Left renal cortex interstitium (tissue), 4 donors: ENCODE results near the gene INPP4A. TPM values are rescaled to one million over a fixed set of nuclear protein-coding genes. Genes with fewer than 3 reads are reported as not detected.

Experiments used
- DNase-seq, 4 donors: peaks; one replicate each; pipeline ENCODE4 v3.0.0-alpha.2; 2013; ENCODE audit warnings: low read depth in 4 of 4, low spot score in 2 of 4, missing footprints in 1 of 4
- polyA plus RNA-seq, 4 donors: library from polyadenylated mRNA; unstranded; fragments of 120-200 nt; gene quantifications; one replicate each; pipeline ENCODE4 v1.2.1, GENCODE V29; 2013; ENCODE audit not compliant: insufficient read length in 4 of 4

Gene INPP4A
- polyA plus RNA-seq, 4 donors = 17.4 to 27.6 (median 20.5) TPM

- DNase-seq = no peak
Measured at GRCh38 chr2:98473995-98474780, 29.5 kb downstream of the INPP4A start.

DNA sequence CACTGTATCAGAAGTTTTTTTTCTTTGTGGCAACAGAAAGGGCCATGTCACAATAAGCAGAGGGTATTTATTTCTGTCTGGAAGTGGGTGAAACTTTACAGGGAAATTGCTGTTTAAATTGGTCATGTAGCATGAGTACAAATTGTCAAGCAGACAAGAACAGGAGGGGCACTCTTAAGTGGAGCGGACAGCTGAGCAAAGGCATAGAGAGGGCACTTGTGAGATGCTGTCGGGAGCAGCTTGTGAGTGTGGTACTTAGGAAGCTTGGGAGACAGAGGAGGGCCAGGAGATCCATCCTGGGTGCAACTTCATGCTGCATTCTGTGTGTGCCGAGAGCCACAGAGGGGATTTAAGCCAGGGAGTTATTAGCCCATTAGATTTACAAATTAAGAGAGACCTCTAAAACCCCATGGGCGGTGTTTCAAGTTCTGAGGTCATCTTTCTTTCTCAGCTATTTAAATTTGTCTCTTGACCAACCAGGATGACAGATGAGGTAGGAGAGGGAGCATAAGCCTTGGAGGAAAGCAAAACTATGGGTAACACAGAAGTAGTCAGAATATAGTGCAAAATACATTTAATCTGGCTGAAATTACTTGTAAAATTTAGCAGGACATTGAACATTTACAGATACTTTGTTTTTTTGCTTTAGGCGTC lies 30.4 kb downstream of the INPP4A start:
- no peak for DNase-seq

DNA sequence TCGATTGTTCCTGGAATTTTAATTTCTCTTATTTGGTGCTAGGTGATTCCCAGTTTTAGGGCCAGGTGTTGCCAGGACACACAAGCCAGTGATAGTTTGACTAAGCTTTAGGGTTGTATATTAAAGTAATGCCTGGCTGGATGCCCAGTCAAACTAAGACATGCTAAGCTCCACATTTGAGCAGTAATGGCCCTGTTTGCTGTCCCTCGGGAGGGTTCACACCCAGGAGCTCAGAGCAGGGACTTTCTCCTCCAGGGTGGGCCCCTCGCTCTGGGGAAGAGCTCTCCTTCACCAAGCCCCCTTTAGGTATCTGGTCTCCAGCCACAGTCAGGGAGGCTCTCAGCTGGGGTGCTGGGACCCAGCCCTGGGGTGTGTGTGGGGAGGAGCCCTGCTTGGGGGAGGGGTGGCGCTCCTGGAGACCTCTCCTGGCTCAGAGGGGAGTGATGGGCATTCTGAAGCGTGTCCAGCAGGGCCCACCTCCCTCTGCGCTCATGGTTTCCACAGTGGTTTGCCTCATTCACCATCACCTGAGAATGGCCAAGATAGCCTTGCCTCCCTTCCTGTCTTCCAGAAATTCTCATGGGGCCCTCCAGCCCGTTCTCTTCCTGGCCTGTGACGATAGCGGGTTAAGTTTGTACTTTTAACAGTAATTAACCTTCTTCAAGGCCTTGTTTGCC lies 31.7 kb downstream of the INPP4A start:
- no peak for DNase-seq

DNA sequence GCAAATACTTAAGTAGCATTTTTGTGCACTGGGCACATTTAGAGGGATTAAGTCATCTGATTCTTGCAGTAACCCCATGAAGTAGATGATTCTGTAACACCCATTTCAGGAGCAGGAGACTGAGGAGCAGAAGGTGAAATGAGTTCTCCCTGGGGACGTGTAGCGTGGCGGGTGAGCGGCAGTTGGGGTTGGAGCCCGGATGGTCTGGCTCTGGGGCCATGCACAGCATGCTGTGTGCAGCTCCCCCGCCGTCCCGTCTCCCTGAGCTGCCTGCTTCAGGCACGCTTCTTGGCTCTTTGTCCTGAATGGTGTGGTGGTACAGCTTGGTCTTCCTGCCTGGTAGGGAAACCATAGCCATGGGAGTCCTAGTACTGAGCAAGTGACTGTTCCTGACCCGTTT lies 32.4 kb downstream of the INPP4A start:
- no peak for DNase-seq

GRCh38 chr2:98477506-98477905 lies 32.8 kb downstream of the INPP4A start:
- no peak for DNase-seq

- DNase-seq = no peak
Measured at GRCh38 chr2:98478088-98478551, 33.5 kb downstream of the INPP4A start.

GRCh38 chr2:98478907-98479306 lies 34.2 kb downstream of the INPP4A start:
- no peak for DNase-seq

DNA sequence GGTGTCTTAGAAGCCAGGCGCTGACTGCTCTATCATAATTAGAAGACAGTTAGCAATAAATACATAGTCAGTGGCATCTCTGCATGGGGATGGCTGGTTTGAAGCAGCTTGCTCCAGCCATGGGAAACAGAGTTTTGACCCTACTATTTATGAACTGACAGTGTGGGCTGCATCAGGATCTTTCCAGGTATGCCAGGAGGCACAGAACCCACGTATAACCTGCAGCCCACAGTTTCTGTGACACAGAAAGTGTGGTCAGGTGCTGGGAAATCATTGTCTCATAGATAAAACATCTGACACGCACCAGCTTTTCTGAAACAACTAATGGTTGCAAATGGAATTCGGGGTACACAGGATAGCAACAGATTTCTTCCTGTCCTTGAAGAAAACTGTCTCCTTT lies 34.7 kb downstream of the INPP4A start:
- no peak for DNase-seq

DNA sequence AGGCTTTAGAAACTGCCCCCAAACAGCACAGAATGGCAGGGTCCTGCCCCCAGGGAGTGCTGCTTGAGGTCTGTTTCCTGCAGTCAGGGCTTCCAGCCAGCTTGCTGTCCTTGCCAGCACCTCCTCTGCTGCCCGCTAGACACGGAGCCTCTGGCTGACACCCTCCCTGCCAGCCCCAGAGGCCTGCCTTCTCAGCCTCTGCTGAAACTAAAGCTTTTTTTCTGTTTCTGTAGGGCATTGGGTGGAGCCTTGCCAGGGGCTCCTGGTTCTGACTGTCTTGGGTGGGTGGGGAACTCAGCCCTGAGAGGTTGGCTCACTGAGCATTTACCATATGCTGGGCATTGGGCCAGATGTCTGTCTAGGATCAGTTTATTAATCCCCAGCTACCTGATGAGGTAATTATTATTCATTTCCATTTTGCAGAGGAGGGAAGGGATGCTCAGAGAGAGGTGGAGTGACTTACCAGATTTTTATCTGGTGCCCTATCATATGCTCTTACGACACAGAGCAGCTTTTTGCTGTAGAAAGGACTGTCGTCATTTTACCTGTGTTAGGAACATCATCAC lies 35.4 kb downstream of the INPP4A start:
- DNase-seq = no peak

GRCh38 chr2:98480598-98480997 lies 35.9 kb downstream of the INPP4A start:
- DNase-seq = no peak

- no peak for DNase-seq
Measured at GRCh38 chr2:98482362-98482761, 37.7 kb downstream of the INPP4A start.

DNA sequence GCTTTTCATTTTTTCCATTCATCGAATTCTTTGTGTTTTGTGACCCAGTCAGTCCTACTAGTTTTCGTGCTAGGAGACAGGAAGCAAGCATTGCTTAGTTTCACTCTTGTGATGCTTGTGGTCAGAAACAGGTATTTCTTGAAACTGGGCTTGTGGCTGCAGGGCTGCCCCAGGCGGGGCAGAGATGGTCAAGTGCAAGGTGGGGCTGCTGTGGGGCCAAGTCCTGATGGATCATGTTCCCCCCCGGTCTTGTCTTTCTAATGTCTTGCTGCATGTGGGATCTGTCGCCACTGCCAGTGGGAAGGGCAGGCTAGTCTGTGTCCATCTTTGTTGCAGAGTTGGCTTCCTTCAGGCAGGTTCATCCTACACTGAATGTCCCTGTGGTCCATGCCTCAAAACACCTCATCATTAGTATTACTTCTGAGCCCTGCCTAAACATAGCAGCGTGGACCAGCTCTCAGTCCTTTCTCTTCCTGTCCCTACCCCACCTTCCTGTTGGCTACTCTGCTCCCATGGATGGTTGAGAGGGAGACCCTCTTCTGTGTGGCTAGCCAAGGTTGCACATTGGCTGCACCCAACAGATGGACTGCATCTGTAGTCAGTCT lies 38.7 kb downstream of the INPP4A start:
- DNase-seq = no peak

DNA sequence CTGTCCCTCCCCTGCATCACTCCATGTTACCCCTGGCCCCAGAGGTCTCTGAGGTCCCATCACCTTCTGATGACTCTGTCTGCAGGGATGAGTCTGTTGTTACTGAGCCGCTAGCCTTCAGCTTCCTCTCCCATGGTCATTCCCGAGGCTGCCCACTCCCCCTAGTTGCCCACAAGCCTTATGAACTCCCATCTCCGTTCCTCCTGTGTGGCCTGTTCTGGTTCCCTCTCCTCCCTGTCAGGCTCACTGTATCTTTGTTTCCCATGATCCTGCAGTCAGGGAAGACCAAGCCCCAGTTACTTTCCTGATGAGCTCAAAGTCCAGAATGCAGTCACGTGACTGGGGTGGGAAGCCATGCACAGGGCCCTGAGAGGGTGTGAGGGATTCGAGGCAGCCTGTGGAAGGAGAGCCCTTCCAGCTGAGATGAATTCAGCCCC lies 39.5 kb downstream of the INPP4A start:
- DNase-seq = no peak

DNA sequence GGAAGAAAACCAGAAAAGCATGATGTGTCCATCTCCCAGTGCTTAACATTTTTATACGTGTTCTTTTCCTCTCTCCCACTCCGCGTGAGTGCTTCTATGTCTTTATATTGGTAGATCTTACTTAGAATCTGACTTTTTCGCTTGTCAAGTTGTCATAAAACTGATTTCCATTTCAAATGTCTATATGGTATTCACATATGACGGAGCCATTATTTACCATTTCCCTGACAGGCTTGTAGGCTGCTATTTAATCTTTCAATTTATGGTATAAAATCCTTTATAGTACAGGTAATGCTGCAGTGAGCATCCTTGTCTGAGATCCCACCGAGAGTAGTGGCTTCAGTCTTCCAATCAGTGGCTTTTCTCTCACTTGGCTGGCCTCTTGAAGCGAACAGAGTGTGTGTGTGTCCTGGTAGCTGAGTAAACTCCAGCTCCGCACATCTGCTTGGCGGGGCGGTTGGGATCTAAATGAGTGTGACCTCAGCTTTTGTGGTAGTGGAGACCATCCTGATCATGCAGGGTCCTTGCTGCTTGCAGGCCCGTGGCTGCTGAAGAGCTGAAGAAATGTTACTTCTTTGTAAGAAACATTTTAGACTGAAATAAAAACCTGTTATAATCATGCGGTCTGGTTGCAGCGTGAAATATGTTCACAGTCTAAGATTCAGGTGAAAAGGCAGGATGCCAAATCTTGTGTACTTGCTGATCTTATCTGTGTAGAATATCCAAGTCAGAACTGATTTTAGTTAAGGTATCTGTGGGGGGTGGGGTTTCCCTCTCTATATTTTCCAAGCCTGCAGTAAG lies 40.2 kb downstream of the INPP4A start:
- DNase-seq = no peak

- DNase-seq = no peak
Measured at GRCh38 chr2:98485453-98485755, 40.7 kb downstream of the INPP4A start.

DNA sequence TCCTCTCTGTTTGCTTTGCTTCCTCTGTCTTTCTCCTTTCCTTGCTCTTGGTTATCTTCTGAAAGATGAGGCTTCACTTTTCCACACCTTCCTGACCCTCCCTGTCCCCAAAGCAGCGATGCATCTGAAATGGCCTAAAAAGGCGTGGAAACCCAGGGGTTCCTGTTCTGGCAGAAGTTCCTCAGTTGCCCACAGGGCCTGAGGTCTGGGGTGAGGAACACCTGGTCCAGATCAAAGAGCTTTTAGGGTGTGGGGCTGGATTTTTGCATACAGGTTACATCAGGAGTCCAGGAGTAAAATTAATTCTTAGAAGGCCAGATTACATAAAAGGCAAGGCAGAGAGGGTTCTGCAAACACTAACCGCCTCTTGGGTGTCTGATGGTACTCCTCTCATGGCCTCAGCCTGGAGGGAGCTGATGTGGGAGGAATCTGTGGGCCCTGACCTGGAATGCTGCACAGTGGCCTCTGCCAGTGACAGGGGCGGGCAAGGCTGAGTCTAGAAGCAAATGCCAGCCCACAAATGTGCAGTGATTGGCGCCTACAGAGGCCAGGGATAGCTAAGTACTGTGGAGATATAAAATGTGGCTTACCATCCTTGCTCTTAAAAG lies 41.8 kb downstream of the INPP4A start:
- DNase-seq = no peak

DNA sequence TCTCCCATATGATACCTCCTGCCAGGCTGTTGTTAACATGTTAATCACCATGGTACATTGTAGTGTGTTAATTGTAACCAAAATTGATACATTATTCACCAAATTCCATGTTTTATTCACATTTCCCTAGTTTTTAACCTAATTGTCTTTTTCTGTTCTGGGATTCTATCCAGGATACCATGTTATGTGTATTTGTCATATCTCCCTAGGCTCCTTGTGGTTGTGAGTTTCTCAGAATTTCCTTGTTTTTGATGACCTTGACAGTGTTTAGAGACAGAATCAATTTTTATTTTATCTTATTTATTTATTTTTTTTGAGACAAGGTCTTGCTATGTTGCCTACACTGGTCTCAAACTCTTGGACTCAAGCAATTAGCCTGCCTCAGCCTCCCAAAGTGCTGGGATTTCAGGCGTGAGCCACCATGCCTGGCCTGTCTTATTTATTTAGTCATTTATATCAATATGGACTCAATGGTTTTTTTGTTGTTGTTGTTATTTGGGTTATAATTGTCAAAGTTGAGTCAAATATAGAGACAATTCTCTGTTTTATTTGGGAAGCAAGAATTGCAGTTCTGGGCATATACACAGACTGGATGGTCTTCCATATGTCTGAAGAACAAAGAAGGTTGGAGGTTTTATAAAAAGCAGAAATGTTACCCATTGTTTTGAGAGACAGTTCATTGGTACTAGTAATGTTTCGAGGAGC lies 42.6 kb downstream of the INPP4A start:
- no peak for DNase-seq

GRCh38 chr2:98487806-98488189 lies 43.1 kb downstream of the INPP4A start:
- DNase-seq = no peak

- DNase-seq = no peak
Measured at GRCh38 chr2:98488252-98488651, 43.6 kb downstream of the INPP4A start.
